Gastrocnemius medialis (tissue), 4 donors: ENCODE results near the gene TIMP3. TPM values are rescaled to one million over a fixed set of nuclear protein-coding genes. Genes with fewer than 3 reads are reported as not detected.

Experiments
- ATAC-seq, 2 donors: fragments of 150-250 bp; one replicate each; pipeline ENCODE4 v1.9.1; 2016
- DNase-seq, 2 donors: peaks; one replicate each; pipeline ENCODE4 v3.0.0-alpha.2; 2019
- H3K27ac ChIP-seq, 4 donors: fragments of 200-600 bp; sonication (generic); 1 replicate in 1 of 4; 2 replicates in 3 of 4; pipeline ENCODE4 v1.5.1; 2016 to 2018; ENCODE audit warnings: mild to moderate bottlenecking in 2 of 4, moderate library complexity in 1 of 4
- H3K27me3 ChIP-seq, 3 donors: fragments of 200-600 bp; sonication (generic) in 2 of 3; 1 replicate in 1 of 3; 2 replicates in 2 of 3; pipeline versions ENCODE4 v1.5.1 to v1.6.0; 2016 to 2019; ENCODE audit warnings: mild to moderate bottlenecking in 1 of 3, moderate library complexity in 1 of 3
- H3K36me3 ChIP-seq, 2 donors: fragments of 200-600 bp; sonication (generic) in 1 of 2; one replicate each; pipeline ENCODE4 v1.5.1; 2017 to 2018
- H3K4me1 ChIP-seq, 2 donors: fragments of 200-600 bp; sonication (generic) in 1 of 2; one replicate each; pipeline ENCODE4 v1.5.1; 2016 to 2017; ENCODE audit warnings: mild to moderate bottlenecking in 2 of 2
- H3K4me3 ChIP-seq, 4 donors: fragments of 200-600 bp; sonication (generic) in 3 of 4; 1 replicate in 1 of 4; 2 replicates in 3 of 4; pipeline ENCODE4 v1.5.1; 2016 to 2019; ENCODE audit warnings: mild to moderate bottlenecking in 2 of 4
- H3K9me3 ChIP-seq, 3 donors: fragments of 200-600 bp; sonication (generic) in 2 of 3; 1 replicate in 1 of 3; 2 replicates in 2 of 3; pipeline ENCODE4 v1.5.1; 2016 to 2019
- POLR2A ChIP-seq, 2 donors: fragments of 450-650 bp; IDR thresholded peaks; one replicate each; pipeline ENCODE4 v1.6.1; 2017; ENCODE audit warnings: antibody characterized with exemption in 2 of 2, mild to moderate bottlenecking in 2 of 2, moderate library complexity in 2 of 2
- in situ Hi-C, 4 donors: fragments of 200-750 bp; cut with MboI; loops; one replicate each; pipeline versions ENCODE4 v1.15.0 to v1.8.0; 2017; ENCODE audit warnings: low sequenced_read_pairs in 4 of 4
- intact Hi-C: fragments of 100-400 bp; cut with DNase I; formaldehyde crosslinking; loops from one replicate; pipeline ENCODE4 v1.15.1; 2023; ENCODE audit warnings: low total_unique reads
- total RNA-seq, 4 donors: library from RNA; depleted of rRNA; stranded (reverse); fragments of >200 nt; gene quantifications; one replicate each; pipeline versions ENCODE4 v1.1.0 to v1.2.3, GENCODE V29; 2016
- TF ChIP-seq, protein P1 (sequence below), 5 experiments: fragments of 450-650 bp in 3 of 5; fragments of 200-600 bp in 2 of 5; sonication (generic) in 2 of 5; IDR thresholded peaks in 4 of 5; conservative IDR thresholded peaks in 1 of 5; 1 replicate in 4 of 5; 2 replicates in 1 of 5; pipeline ENCODE4 v1.5.1; 2016 to 2019; ENCODE audit warnings: antibody characterized with exemption in 5 of 5, mild to moderate bottlenecking in 3 of 5, moderate library complexity in 3 of 5

The TIMP3 gene
- total RNA-seq, 4 donors from 2014 or later = 102 to 247 (median 144) TPM

DNA sequence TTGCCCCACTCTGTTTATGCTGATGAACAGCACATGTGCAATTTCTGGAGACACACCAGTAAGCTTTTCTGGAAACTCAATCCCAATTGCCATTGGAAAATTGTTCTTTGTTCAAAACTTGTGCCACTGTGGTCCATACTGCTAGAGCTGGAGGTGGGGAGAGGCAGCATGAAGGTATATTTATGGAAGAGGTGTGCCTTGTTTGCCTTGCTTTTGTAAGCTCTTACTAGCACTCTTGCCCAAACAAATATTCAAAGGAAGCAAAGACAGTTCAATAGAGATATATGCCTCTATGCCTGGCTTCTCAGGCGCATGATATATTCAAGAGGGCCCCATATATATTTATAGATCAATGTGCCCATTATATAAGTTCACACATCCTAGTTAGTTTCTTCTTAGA lies 42.7 kb downstream of the TIMP3 start:
- in situ Hi-C loops (no loop called here), intact Hi-C loops (no loop called here)
- H3K36me3 ChIP-seq = no peaks in the 10 kb centered on the region

DNA sequence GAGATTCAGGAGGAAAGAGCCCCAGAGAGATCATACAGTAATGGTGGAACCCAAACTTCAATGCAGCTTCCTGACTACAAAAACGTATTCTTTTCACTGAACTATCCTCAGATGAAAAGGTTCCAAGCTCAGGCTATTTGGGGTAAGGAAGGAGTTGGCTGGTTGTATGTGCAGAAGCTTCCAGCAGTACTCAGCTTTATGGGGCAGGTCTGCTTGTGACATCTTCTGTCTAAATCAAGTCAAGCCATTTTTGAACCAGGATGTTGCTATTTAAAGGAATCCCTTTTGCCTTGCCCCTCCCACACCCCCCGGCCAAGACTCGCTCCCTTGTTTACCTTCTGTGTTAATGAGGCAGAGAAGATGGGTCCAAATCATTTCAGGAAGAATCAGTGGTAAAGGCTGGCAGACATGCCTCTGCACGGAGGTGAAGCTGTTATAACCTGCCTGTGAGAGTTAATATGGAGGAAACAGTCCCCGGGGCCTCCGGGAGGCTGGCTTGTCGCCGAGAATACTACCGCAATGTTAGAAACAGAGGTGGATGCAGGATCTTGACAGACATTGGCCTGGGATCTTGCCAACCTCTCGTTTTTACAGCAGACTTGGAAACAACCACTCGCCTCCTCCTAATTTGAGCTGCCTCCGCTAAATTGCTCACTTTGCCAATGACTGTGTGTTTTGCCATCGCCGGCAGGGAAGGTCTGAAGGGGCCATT lies 45.4 kb downstream of the TIMP3 start:
- in situ Hi-C loops = no loop called here
- DNase-seq (peak in 1 of 2 donors; percentile 45), ATAC-seq (no peak)
- H3K9me3 ChIP-seq = no peaks in the 10 kb centered on the region
- intact Hi-C loops = no loop called here
- H3K27me3 ChIP-seq = peaks cover 0 to 2% (median 0%) of the 10 kb centered on the region in 3 donors
- no peak for TF ChIP-seq POLR2A (IDR thresholded peaks at IDR 0.05)
- TF ChIP-seq, protein P1, sequence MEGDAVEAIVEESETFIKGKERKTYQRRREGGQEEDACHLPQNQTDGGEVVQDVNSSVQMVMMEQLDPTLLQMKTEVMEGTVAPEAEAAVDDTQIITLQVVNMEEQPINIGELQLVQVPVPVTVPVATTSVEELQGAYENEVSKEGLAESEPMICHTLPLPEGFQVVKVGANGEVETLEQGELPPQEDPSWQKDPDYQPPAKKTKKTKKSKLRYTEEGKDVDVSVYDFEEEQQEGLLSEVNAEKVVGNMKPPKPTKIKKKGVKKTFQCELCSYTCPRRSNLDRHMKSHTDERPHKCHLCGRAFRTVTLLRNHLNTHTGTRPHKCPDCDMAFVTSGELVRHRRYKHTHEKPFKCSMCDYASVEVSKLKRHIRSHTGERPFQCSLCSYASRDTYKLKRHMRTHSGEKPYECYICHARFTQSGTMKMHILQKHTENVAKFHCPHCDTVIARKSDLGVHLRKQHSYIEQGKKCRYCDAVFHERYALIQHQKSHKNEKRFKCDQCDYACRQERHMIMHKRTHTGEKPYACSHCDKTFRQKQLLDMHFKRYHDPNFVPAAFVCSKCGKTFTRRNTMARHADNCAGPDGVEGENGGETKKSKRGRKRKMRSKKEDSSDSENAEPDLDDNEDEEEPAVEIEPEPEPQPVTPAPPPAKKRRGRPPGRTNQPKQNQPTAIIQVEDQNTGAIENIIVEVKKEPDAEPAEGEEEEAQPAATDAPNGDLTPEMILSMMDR (IDR thresholded peaks at IDR 0.05 in 4 of 5, conservative IDR thresholded peaks at IDR 0.05 in 1 of 5) = no peak
- peaks cover 53 to 63% of the 10 kb centered on the region in 2 donors for H3K4me1 ChIP-seq
- peak overlapping the region; percentile 20 to 79 (median 62) for H3K27ac ChIP-seq
- no peaks in the 10 kb centered on the region for H3K36me3 ChIP-seq
- no peak overlapping the region for H3K4me3 ChIP-seq

More for the DNA sequence above, 42.7 kb downstream of the TIMP3 start:
- H3K27me3 ChIP-seq = peaks cover 0 to 2% (median 0%) of the 10 kb centered on the region in 3 donors
- peak overlapping the region in 2 of 4 donors; percentile 2 to 76 for H3K27ac ChIP-seq
- no peak overlapping the region for H3K4me3 ChIP-seq
- ATAC-seq (no peak), DNase-seq (no peak)
- no peaks in the 10 kb centered on the region for H3K9me3 ChIP-seq
- H3K4me1 ChIP-seq = peaks cover 39 to 42% of the 10 kb centered on the region in 2 donors
- TF ChIP-seq POLR2A (IDR thresholded peaks at IDR 0.05) = no peak
- TF ChIP-seq, protein P1 (IDR thresholded peaks at IDR 0.05 in 4 of 5, conservative IDR thresholded peaks at IDR 0.05 in 1 of 5) = no peak

DNA sequence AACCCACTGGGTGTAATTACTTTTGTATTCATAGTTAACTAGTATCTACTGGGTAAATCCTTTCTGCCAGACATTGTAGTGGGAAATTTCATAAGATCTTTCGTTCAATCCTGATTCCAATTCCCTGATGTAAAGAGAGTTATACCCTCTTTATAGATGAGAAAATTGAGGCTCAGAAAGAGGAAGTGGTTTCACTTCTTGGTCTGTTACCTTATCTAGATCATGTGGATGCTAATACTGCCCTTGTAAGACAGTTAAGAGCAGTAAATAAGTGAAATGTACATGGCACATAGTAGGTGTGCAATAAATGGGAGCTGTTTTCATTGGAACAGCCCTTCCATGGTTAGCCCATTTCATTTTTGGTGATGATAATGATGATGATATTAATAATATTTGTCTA lies 46.7 kb downstream of the TIMP3 start:
- H3K4me1 ChIP-seq = peaks cover 52 to 70% of the 10 kb centered on the region in 2 donors
- ATAC-seq (no peak), DNase-seq (no peak)
- H3K36me3 ChIP-seq = no peaks in the 10 kb centered on the region
- TF ChIP-seq POLR2A (IDR thresholded peaks at IDR 0.05) = no peak
- TF ChIP-seq, protein P1 (IDR thresholded peaks at IDR 0.05 in 4 of 5, conservative IDR thresholded peaks at IDR 0.05 in 1 of 5) = no peak
- no peak overlapping the region for H3K4me3 ChIP-seq
- in situ Hi-C loops (no loop called here), intact Hi-C loops (no loop called here)
- no peaks in the 10 kb centered on the region for H3K9me3 ChIP-seq
- H3K27me3 ChIP-seq = peaks cover 0 to 2% (median 0%) of the 10 kb centered on the region in 3 donors
- H3K27ac ChIP-seq = peak overlapping the region; percentile 20 to 79 (median 54)

DNA sequence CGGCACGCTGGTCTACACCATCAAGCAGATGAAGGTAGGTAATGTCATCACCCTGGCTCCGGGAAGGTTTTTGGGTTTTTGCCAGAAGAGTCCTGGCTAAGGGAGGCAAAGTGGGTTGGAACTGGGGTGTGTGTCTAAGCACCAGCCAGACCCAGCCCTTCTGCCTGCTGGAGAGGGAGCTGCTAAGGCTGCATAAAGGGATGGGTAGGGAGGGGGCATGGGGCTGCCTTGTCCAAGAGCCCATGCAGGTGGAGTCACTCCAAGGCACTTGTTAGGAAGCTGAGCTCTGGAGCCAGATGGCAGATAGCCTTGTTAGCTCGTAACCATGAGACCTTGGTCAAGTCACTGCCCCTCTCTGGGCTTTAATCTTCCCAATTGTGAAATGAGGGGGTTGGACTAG lies 48.0 kb downstream of the TIMP3 start:
- intact Hi-C loops (no loop called here), in situ Hi-C loops (no loop called here)
- no peak for TF ChIP-seq POLR2A (IDR thresholded peaks at IDR 0.05)
- TF ChIP-seq, protein P1 (IDR thresholded peaks at IDR 0.05 in 4 of 5, conservative IDR thresholded peaks at IDR 0.05 in 1 of 5) = no peak
- Histone ChIP-seq H3K27ac (peak overlapping the region; percentile 33 to 79 (median 72)), H3K27me3 (peaks cover 0 to 2% (median 0%) of the 10 kb centered on the region in 3 donors), H3K9me3 (no peaks in the 10 kb centered on the region), H3K4me3 (no peak overlapping the region), H3K4me1 (peaks cover 50 to 82% of the 10 kb centered on the region in 2 donors), H3K36me3 (no peaks in the 10 kb centered on the region)
- DNase-seq (no peak), ATAC-seq (no peak)
